ENCODE data around the gene TMEM255A. TPM values are rescaled to one million over a fixed set of nuclear protein-coding genes. Genes with fewer than 3 reads are reported as not detected.

The TMEM255A gene
- total RNA-seq, 3 donors from 2014 or later: 0.80 to 5.6 (median 1.3) TPM

DNA sequence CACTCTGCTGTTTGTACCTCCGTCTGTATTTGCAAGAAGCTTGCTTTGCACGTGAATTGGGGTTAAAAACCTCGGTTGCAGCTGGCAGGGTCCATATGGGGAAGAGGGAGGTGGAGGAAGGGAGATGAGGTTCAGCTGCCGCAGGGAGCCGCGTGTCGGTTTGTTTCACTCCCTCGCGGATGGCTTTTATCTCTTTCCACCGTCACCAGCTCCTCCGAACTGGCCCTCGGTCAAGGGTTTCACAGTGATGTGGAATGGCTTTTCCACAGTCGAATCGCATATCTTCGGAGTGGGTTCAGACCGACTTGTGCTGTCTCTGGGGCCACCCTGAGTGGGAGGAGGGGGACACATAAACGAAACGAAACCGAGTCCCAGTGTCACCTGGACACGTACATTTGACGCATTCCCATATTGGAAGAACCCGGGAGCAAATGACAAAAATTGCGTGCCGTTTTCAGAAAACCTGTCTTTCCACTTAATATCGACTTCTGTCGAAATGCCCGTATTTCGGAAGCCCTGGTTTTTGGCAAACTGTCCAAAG lies 59.7 kb downstream of the TMEM255A start:
- H3K4me1 ChIP-seq: no peaks in the 10 kb centered on the region
- DNase-seq (ENCODE audit: low spot score in 2 of 2): peak; percentile 25 to 46
- H3K27me3 ChIP-seq: no peaks in the 10 kb centered on the region
- peak overlapping the region; percentile 93 to 95 for H3K27ac ChIP-seq
- H3K9me3 ChIP-seq: no peaks in the 10 kb centered on the region
- intact Hi-C loops (cut with DNase I; ENCODE audit: low total_unique reads): loop anchor here (10.0 kb wide), 1 partner anchor 53 kb away; no protein-coding TSS in a partner anchor
- peak overlapping the region; percentile 68 to 78 (median 70) for H3K4me3 ChIP-seq
- TF ChIP-seq POLR2A (IDR thresholded peaks at IDR 0.05): no peak
- TF ChIP-seq POLR2AphosphoS5 (IDR thresholded peaks at IDR 0.05): peak in 1 of 3 donors; percentile 22
- H3K36me3 ChIP-seq: no peaks in the 10 kb centered on the region

DNA sequence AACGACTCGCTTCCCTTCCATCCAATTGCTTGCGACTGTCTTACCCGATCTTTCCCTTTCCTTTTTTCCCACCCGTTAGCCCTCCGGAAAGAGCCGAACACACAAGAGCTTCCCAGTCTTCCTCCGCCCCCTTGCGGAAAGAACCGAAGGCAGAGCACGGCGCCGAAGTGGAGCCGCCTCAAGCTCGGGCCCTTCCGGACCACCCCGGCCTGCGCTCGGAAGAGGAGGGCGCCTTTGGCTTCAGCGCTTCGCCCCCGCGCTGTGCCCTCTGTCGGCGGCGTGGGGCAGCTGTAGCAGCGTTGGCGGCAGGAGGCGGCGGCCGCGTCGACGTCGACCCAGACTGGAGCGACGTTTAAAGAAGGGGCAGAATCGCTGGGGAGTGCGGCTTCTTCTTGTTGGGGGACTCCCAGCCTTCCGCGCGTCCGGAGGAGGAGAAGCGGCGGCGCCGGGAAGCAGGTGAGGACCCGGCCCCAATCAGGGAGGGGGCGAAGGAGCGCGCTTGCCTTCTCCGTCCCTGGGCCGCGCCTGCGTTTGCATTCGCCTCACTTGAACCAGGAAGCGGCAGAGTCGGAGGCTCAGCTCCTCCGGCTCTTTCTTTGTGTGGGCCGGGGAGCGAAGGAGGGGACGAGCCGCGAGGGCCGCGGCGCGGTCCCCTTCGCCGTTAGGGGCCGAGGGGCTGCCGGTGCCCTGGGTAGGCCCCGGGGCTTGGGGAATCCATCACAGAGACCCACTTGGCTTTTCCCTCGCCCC lies 60.6 kb downstream of the TMEM255A start, which contains the start of gene ZBTB33:
ZBTB33 (plus strand) TSS at position 291 of the 750 bp plus-strand sequence. CDS start 2,604 bp downstream, outside the sequence.
- TF ChIP-seq, protein P1, sequence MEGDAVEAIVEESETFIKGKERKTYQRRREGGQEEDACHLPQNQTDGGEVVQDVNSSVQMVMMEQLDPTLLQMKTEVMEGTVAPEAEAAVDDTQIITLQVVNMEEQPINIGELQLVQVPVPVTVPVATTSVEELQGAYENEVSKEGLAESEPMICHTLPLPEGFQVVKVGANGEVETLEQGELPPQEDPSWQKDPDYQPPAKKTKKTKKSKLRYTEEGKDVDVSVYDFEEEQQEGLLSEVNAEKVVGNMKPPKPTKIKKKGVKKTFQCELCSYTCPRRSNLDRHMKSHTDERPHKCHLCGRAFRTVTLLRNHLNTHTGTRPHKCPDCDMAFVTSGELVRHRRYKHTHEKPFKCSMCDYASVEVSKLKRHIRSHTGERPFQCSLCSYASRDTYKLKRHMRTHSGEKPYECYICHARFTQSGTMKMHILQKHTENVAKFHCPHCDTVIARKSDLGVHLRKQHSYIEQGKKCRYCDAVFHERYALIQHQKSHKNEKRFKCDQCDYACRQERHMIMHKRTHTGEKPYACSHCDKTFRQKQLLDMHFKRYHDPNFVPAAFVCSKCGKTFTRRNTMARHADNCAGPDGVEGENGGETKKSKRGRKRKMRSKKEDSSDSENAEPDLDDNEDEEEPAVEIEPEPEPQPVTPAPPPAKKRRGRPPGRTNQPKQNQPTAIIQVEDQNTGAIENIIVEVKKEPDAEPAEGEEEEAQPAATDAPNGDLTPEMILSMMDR (IDR thresholded peaks at IDR 0.05): peak; percentile 58 to 85 (median 69)
- TF ChIP-seq POLR2A (IDR thresholded peaks at IDR 0.05): peak; percentile 63
- peak; percentile 65 to 95 (median 75) for TF ChIP-seq POLR2AphosphoS5 (IDR thresholded peaks at IDR 0.05)
- H3K9me3 ChIP-seq: no peaks in the 10 kb centered on the region
- no peaks in the 10 kb centered on the region for H3K4me1 ChIP-seq
- intact Hi-C loops (cut with DNase I; ENCODE audit: low total_unique reads): loop anchor here (10.0 kb wide), 1 partner anchor 54 kb away; no protein-coding TSS in a partner anchor
- peak within 1 kb of the TSS; percentile 68 to 78 (median 70) for H3K4me3 ChIP-seq
- no peaks in the 10 kb centered on the region for H3K27me3 ChIP-seq
- H3K36me3 ChIP-seq: no peaks in the 10 kb centered on the region
- H3K27ac ChIP-seq: peak within 1 kb of the TSS; percentile 93 to 95
- peak; percentile 82 to 85 for DNase-seq (ENCODE audit: low spot score in 2 of 2)

DNA sequence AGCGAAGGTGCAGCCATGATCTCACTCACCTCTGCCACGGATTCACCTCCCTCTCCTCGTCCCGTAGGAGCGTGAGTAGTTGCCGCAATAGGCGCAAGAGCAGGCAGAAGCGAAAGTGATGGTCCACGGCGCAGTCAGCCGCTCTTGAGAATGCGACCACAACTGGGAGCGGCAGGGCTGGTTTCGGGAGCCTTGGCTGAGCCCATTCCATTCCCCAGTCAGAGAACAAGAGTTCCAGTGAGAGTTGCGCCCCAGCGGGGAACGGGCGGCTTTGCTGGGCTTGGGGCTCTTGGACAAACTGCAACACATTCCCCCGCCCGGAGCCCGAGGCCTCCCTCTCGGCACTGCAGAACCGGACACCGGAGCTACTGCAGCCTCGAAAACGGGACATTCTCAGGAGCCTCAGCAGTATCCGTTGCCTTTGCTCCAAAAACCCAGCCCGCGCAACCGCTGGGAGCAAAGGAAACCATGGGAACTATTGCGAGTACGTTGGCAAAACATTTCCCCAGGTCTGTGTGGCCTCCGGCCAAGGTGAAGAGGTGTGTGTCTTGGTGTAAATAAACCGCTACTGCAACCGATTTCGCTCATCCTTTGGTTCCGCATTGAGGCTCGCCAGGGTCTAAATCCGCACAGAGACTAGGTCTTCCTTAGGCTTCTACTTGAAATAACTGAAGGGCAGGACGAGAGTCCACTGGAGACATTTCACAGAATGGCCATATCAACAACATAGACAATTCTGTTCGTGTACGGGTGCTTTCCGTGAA lies 66.3 kb downstream of the TMEM255A start:
- intact Hi-C loops (cut with DNase I; ENCODE audit: low total_unique reads): no loop called here
- H3K36me3 ChIP-seq: no peaks in the 10 kb centered on the region
- H3K4me3 ChIP-seq: peak overlapping the region; percentile 60 to 79 (median 62)
- peak overlapping the region; percentile 88 to 96 for H3K27ac ChIP-seq
- DNase-seq (ENCODE audit: low spot score in 2 of 2): peak; percentile 72 to 74
- H3K9me3 ChIP-seq: no peaks in the 10 kb centered on the region
- no peaks in the 10 kb centered on the region for H3K4me1 ChIP-seq
- TF ChIP-seq POLR2AphosphoS5 (IDR thresholded peaks at IDR 0.05) (peak; percentile 47 to 67 (median 56)), POLR2A (IDR thresholded peaks at IDR 0.05) (no peak)
- TF ChIP-seq, protein P1 (IDR thresholded peaks at IDR 0.05): peak in 1 of 3 donors; percentile 16
- peaks cover 0 to 5% of the 10 kb centered on the region in 2 donors for H3K27me3 ChIP-seq

DNA sequence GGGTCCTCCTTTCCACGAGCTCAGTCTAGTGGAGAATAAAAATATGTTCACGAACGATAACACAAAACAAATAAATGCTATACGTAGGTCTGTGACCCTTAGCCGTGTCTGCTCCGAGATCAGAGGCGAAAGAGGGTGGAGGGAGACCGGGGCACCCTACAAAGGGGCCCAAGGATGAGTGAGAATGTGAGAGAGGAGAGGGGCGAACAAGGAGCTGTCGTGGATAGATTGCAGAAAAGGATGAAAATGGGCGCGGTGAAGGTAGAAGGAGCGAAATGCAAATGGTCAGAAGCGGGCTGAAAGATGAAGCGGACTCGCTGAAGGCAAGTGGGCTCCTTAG lies 66.9 kb downstream of the TMEM255A start:
- H3K9me3 ChIP-seq: no peaks in the 10 kb centered on the region
- H3K4me1 ChIP-seq: no peaks in the 10 kb centered on the region
- H3K4me3 ChIP-seq: peak overlapping the region; percentile 60 to 79 (median 62)
- intact Hi-C loops (cut with DNase I; ENCODE audit: low total_unique reads): no loop called here
- peak overlapping the region; percentile 88 to 96 for H3K27ac ChIP-seq
- no peak for DNase-seq (ENCODE audit: low spot score in 2 of 2)
- no peaks in the 10 kb centered on the region for H3K36me3 ChIP-seq
- TF ChIP-seq, protein P1 (IDR thresholded peaks at IDR 0.05): no peak
- TF ChIP-seq POLR2AphosphoS5 (IDR thresholded peaks at IDR 0.05) (no peak), POLR2A (IDR thresholded peaks at IDR 0.05) (no peak)
- H3K27me3 ChIP-seq: peaks cover 0 to 5% of the 10 kb centered on the region in 2 donors

DNA sequence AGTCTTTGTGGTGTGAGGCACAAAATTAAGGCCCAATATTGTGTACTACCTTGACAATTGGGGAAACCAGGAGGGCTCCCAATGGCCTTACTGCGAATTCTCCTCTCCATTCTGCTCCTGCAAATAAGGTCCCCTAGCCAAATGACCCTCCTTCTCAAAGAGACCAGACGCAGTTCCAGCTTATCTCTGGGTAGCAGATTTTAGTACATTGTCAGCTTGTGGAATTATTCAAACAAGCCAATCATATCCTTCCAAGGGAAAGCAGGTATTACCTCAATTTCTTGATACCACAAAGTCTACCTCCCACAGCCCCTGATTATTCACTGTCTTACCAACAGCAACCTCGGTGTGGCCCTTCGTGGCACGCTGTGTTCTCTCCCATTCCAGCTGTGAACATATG lies 68.4 kb downstream of the TMEM255A start:
- Histone ChIP-seq H3K27me3 (peaks cover 0 to 5% of the 10 kb centered on the region in 2 donors), H3K4me3 (no peak overlapping the region), H3K4me1 (no peaks in the 10 kb centered on the region), H3K9me3 (no peaks in the 10 kb centered on the region), H3K27ac (no peak overlapping the region), H3K36me3 (no peaks in the 10 kb centered on the region)
- TF ChIP-seq, protein P1 (IDR thresholded peaks at IDR 0.05): no peak
- TF ChIP-seq POLR2AphosphoS5 (IDR thresholded peaks at IDR 0.05): no peak
- TF ChIP-seq POLR2A (IDR thresholded peaks at IDR 0.05): no peak
- intact Hi-C loops (cut with DNase I; ENCODE audit: low total_unique reads): no loop called here
- DNase-seq (ENCODE audit: low spot score in 2 of 2): no peak
